ENCODE results near the gene NUMA1.

- TF ChIP-seq CTCF (conservative IDR thresholded peaks at IDR 0.05; ENCODE audit: low read depth in 2 of 2), result no peak
- TF ChIP-seq CREB1 (CRISPR knock-in tag; IDR thresholded peaks at IDR 0.05; ENCODE audit: low read depth), result no peak
- no peak for TF ChIP-seq EZH2 (IDR thresholded peaks at IDR 0.05; ENCODE audit: low read depth, unreplicated experiment)
- TF ChIP-seq, protein P1, sequence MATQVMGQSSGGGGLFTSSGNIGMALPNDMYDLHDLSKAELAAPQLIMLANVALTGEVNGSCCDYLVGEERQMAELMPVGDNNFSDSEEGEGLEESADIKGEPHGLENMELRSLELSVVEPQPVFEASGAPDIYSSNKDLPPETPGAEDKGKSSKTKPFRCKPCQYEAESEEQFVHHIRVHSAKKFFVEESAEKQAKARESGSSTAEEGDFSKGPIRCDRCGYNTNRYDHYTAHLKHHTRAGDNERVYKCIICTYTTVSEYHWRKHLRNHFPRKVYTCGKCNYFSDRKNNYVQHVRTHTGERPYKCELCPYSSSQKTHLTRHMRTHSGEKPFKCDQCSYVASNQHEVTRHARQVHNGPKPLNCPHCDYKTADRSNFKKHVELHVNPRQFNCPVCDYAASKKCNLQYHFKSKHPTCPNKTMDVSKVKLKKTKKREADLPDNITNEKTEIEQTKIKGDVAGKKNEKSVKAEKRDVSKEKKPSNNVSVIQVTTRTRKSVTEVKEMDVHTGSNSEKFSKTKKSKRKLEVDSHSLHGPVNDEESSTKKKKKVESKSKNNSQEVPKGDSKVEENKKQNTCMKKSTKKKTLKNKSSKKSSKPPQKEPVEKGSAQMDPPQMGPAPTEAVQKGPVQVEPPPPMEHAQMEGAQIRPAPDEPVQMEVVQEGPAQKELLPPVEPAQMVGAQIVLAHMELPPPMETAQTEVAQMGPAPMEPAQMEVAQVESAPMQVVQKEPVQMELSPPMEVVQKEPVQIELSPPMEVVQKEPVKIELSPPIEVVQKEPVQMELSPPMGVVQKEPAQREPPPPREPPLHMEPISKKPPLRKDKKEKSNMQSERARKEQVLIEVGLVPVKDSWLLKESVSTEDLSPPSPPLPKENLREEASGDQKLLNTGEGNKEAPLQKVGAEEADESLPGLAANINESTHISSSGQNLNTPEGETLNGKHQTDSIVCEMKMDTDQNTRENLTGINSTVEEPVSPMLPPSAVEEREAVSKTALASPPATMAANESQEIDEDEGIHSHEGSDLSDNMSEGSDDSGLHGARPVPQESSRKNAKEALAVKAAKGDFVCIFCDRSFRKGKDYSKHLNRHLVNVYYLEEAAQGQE (IDR thresholded peaks at IDR 0.05; ENCODE audit: unreplicated experiment), result no peak
- peak; percentile 39; the same call in 1 of the 2 replicates for TF ChIP-seq POLR2AphosphoS5 (IDR thresholded peaks at IDR 0.05; ENCODE audit: low read depth)
- TF ChIP-seq ZNF331 (CRISPR knock-in tag; IDR thresholded peaks at IDR 0.05; ENCODE audit: low read depth), result no peak
Observed at GRCh38 chr11:72006309-72007088, 73.8 kb downstream of the NUMA1 start.
